Activated CD8-positive, alpha-beta memory T cell treated with anti-CD3 and anti-CD28 coated beads, Interleukin-2, amount 50 U/mL, for 1 hour (primary cell): ENCODE results near the gene C2.
"Not testable (repeated sequence)": the region's sequence is repeated elsewhere in the genome, so short reads cannot be mapped to it uniquely, and the experiment has no call there.

Source experiments
- DNase-seq: peaks from one replicate; pipeline ENCODE4 v3.0.0-alpha.2; 2020; ENCODE audit errors: extremely low read depth

The C2 gene

GRCh38 chr6:31978831-31979230 lies 51.3 kb downstream of the C2 start:
- no peak for DNase-seq

GRCh38 chr6:31979238-31979898 lies 51.9 kb downstream of the C2 start:
- no peak for DNase-seq

DNA sequence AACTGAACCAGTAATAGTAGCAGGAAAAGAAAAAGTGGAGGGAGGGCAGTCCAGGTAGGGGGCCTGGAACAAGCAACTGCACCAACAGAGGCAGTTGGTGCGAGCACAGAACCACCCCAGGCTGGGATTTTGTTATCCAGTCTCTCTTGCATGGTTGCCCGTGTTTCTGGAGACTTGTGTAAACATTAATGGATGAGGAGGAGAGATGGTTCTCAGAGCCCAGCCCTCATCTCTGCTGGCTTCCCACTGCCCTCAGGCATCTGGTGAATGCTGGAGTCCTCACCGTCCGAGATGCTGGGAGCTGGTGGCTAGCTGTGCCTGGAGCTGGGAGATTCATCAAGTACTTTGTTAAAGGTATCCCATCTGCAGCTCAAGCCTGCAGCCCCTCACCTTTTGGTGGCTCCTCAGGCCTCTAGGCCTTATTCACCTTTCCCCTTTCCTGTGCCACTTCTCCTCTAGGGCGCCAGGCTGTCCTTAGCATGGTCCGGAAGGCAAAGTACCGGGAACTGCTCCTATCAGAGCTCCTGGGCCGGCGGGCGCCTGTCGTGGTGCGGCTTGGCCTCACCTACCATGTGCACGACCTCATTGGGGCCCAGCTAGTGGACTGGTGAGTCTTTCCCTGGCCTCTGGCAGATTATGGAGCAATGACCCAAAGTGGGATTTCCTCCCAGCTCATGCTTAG lies 52.8 kb downstream of the C2 start:
- not testable (repeated sequence) for DNase-seq

DNA sequence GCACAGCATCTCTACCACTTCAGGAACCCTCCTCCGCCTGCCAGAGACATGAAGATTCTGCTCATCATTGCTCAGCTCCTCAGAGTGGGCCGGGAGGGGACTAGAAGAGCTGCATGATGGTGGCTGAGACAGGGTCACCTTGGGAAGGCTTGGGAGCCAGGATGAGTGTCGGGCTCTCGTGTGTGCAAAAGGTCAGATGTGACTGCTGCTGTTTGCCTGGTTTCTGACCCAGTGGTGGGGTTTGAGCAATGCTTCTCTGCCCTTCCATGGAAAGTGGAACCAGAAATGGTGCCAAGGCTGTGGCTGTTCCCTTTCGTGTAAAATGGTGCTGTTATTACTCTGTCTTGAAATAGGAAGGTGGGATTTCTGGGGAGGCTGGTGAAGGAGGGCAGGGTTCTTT lies 53.5 kb downstream of the C2 start:
- DNase-seq: not testable (repeated sequence)

- DNase-seq: not testable (repeated sequence)
Observed at GRCh38 chr6:31981744-31982143, 54.2 kb downstream of the C2 start, which contains the start of gene C4A. Gene C4A (plus strand): TSS chr6:31982057. CDS start chr6:31982108, 51 bp downstream.

DNA sequence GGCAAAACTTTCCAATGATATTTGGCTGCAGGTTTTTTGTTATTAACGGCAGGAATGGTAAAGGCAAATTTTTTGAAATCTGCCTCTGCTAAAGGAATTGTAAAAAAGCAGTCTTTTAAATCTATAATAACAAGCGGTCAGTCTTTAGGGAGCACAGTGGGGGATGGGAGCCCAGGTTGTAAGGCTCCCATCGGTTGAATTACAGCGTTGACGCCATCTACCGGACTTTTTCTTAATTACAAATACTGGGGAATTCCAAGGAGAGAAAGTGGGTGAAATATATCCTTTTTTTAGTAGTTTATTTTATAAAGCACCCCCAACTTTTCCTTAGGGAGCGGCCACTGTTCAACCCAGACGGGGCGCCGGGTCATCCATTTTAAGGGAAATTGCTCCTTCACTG lies 61.8 kb downstream of the C2 start:
- DNase-seq: not testable (repeated sequence)

- DNase-seq: not testable (repeated sequence)
Observed at GRCh38 chr6:31994421-31994820, 66.9 kb downstream of the C2 start.
